T-helper 1 cell treated with Interleukin-12 subunit alpha and Interleukin-12 subunit beta and Interleukin-4 antibody, amounts not matched to agents 30 μg/mL and 1 μg/mL, for 36 hours (primary cell): ENCODE measurements around the gene IFNLR1.
"Not testable (repeated sequence)": the region's sequence is repeated elsewhere in the genome, so short reads cannot be mapped to it uniquely, and the experiment has no call there.

Experiments
- H3K27ac Mint-ChIP-seq: one replicate; pipeline ENCODE4 v1.8.0; 2021; ENCODE audit warnings: mild to moderate bottlenecking, mixed read lengths
- H3K27me3 Mint-ChIP-seq: one replicate; pipeline ENCODE4 v1.8.0; 2021; ENCODE audit warnings: low read depth, mixed read lengths
- H3K36me3 Mint-ChIP-seq: one replicate; pipeline ENCODE4 v1.8.0; 2021; ENCODE audit warnings: low read depth, mixed read lengths
- H3K4me1 Mint-ChIP-seq: one replicate; pipeline ENCODE4 v1.8.0; 2021; ENCODE audit warnings: low read depth, mixed read lengths
- H3K4me3 Mint-ChIP-seq: one replicate; pipeline ENCODE4 v1.8.0; 2021; ENCODE audit warnings: mild to moderate bottlenecking, moderate library complexity, mixed read lengths
- H3K9me3 Mint-ChIP-seq: one replicate; pipeline ENCODE4 v1.8.0; 2021; ENCODE audit warnings: mixed read lengths

IFNLR1 gene

DNA sequence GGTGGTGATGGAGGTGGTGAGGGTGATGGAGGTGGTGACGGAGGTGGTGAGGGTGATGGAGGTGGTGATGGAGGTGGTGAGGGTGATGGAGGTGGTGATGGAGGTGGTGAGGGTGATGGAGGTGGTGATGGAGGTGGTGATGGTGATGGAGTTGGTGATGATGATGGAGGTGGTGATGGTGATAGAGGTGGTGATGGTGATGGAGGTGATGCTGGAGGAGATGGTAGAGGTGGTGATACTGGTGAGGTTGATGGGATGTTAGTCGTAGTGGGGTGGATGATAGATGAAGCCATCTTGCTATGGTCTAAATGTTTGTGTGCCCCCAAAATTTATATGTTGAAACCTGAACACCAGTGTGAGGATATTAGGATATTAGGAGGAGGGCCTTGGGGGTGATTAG lies 25.3 kb upstream of the IFNLR1 start:
- Mint-ChIP-seq H3K4me1 (no peaks in the 10 kb centered on the region), H3K27ac (no peak overlapping the region), H3K9me3 (peaks cover 4% of the 10 kb centered on the region), H3K4me3 (no peak overlapping the region), H3K27me3 (peaks cover 43% of the 10 kb centered on the region), H3K36me3 (no peaks in the 10 kb centered on the region)

DNA sequence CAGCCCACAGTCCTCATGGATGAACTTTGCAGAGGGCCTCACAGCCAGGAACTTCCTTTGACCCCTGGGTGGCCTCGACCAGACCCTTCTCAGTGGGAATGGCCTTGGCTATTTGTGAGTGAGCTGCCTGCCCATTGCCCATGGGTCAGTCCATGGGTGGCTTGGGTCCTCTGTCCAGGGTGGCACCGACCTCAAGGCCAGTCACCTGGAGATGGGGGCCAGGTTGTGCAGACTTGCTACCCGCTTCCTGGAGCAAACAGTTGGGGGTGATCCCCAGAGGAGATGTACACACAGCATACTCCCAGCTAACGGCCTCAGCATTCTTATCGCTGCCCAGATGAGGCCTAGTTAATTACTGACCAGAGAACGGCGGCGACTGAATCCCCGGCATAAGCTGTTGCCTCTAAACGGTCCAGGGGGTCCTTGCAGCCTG lies 23.1 kb upstream of the IFNLR1 start:
- H3K9me3 Mint-ChIP-seq, result peaks cover 4% of the 10 kb centered on the region
- no peak overlapping the region for H3K4me3 Mint-ChIP-seq
- H3K36me3 Mint-ChIP-seq, result no peaks in the 10 kb centered on the region
- H3K27ac Mint-ChIP-seq, result no peak overlapping the region
- no peaks in the 10 kb centered on the region for H3K4me1 Mint-ChIP-seq
- peaks cover 25% of the 10 kb centered on the region for H3K27me3 Mint-ChIP-seq

GRCh38 chr1:24209097-24209496 lies 22.0 kb upstream of the IFNLR1 start:
- Mint-ChIP-seq H3K27me3 (peaks cover 16% of the 10 kb centered on the region), H3K4me3 (no peak overlapping the region), H3K9me3 (peaks cover 4% of the 10 kb centered on the region), H3K27ac (no peak overlapping the region), H3K36me3 (no peaks in the 10 kb centered on the region), H3K4me1 (no peaks in the 10 kb centered on the region)

GRCh38 chr1:24207709-24208108 lies 20.6 kb upstream of the IFNLR1 start:
- Mint-ChIP-seq H3K9me3 (peaks cover 4% of the 10 kb centered on the region), H3K27me3 (peaks cover 9% of the 10 kb centered on the region), H3K36me3 (no peaks in the 10 kb centered on the region), H3K4me3 (no peak overlapping the region), H3K4me1 (no peaks in the 10 kb centered on the region), H3K27ac (no peak overlapping the region)

GRCh38 chr1:24207395-24207687 lies 20.3 kb upstream of the IFNLR1 start:
- H3K9me3 Mint-ChIP-seq, H3K27me3 Mint-ChIP-seq, H3K4me1 Mint-ChIP-seq, H3K27ac Mint-ChIP-seq, H3K36me3 Mint-ChIP-seq, H3K4me3 Mint-ChIP-seq: not testable (repeated sequence)

DNA sequence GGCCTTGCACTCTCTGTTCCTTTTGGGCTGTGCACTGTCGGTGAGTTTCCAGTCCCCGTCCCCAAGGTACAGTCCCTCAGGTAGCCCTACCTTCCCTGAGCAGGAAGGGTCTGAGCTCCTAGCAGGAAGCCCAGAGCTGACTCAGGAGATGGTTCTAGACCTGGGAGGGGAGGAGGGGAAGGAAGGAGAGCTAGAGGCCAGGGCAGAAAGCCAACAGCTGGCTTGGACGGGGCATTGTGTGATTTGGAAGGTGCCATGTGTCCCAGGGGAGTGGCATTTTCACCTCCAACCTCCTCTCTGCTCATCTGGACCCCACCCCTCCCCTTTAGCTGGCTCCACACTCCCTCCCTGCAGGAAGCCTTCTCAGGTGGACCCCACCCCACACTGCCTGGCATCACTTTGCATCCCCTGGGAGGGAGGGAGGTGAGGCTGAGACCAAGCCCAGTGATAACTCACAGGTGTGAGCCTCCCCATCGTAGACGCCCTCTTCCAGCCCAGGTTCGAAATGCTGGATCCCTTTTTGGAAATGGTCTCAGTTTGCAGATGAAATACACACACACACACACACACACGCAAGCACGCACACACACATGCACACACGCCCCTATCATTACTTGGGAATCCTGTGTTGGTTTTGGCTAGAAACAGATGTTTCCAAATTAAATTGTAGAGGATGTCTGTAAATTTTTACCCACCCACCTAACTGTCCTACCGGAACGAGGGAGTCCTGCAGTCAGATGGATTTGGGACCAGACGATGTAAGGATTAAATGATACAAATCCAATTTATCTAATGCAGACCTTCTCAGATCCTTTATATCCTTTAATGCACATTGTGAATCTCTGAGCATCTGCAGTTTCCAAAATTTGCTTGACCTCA lies 19.7 kb upstream of the IFNLR1 start:
- Mint-ChIP-seq H3K27ac (no peak overlapping the region), H3K27me3 (peaks cover 9% of the 10 kb centered on the region), H3K4me3 (no peak overlapping the region), H3K36me3 (no peaks in the 10 kb centered on the region), H3K9me3 (peaks cover 3% of the 10 kb centered on the region), H3K4me1 (no peaks in the 10 kb centered on the region)

- no peak overlapping the region for H3K27ac Mint-ChIP-seq
- H3K4me3 Mint-ChIP-seq, result no peak overlapping the region
- no peaks in the 10 kb centered on the region for H3K9me3 Mint-ChIP-seq
- H3K27me3 Mint-ChIP-seq, result peaks cover 7% of the 10 kb centered on the region
- no peaks in the 10 kb centered on the region for H3K4me1 Mint-ChIP-seq
- H3K36me3 Mint-ChIP-seq, result no peaks in the 10 kb centered on the region
Measured at GRCh38 chr1:24206083-24206464, 19.0 kb upstream of the IFNLR1 start.

DNA sequence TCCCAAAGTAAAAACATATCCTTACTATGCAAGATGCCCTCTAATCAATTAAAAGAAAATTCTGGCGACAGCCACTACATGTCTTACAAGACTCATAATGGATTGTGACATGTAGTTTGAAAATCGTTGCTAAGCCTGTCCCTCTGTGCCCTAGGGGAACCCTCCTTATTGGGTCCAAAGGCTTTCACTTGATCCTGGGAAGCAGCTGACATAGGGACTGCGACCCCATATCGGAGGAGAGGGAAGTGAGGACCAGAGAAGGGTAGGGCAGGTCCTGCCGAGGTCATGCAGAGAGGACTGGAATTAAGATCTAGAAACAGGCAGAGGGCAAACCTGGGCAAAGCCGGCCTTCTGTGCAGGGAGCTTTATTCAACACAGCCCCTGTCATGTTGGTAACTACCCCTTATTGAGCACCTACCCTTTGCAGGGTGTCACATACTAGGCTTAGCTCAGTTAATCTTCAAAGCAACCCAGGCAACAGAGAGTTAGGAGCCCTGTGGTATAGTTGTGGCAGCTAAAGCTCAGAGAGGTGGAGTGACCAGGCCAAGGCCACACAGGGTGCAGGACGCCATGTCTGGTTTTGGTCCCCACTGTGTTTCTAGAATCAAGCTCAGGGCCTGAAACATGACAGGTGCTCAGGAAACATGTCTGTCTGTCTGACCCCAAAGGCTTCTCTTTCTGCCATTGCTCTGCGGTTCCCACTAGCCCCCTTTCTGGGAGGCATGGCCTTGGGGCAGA lies 18.4 kb upstream of the IFNLR1 start:
- H3K27me3 Mint-ChIP-seq, result peaks cover 5% of the 10 kb centered on the region
- no peak overlapping the region for H3K27ac Mint-ChIP-seq
- H3K4me3 Mint-ChIP-seq, result no peak overlapping the region
- H3K4me1 Mint-ChIP-seq, result no peaks in the 10 kb centered on the region
- H3K9me3 Mint-ChIP-seq, result no peaks in the 10 kb centered on the region
- H3K36me3 Mint-ChIP-seq, result no peaks in the 10 kb centered on the region

GRCh38 chr1:24204116-24204515 lies 17.0 kb upstream of the IFNLR1 start:
- Mint-ChIP-seq H3K9me3 (no peaks in the 10 kb centered on the region), H3K27me3 (peaks cover 5% of the 10 kb centered on the region), H3K4me3 (no peak overlapping the region), H3K4me1 (peaks cover 5% of the 10 kb centered on the region), H3K27ac (no peak overlapping the region), H3K36me3 (no peaks in the 10 kb centered on the region)

DNA sequence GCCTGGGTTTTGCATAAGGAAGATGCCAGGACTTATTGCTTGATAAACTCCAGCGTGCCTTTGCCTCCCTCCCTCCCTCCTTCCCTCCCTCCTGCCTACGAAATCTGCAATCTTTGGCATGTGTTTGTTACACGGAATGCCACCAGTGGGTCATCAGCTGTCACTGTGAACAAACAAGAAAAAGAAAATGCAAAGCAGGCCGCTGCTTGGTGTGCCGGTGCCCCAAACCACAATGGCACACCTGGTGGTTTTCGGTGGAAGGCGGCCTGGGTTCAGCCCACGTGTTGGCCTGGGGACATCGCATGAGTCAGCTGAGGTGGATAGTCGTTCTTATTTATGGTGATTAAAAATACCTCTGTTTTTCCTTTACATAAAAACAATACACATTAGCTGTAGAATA lies 16.3 kb upstream of the IFNLR1 start:
- H3K4me3 Mint-ChIP-seq, result no peak overlapping the region
- peaks cover 5% of the 10 kb centered on the region for H3K4me1 Mint-ChIP-seq
- H3K9me3 Mint-ChIP-seq, result no peaks in the 10 kb centered on the region
- peaks cover 5% of the 10 kb centered on the region for H3K27me3 Mint-ChIP-seq
- H3K27ac Mint-ChIP-seq, result no peak overlapping the region
- no peaks in the 10 kb centered on the region for H3K36me3 Mint-ChIP-seq

DNA sequence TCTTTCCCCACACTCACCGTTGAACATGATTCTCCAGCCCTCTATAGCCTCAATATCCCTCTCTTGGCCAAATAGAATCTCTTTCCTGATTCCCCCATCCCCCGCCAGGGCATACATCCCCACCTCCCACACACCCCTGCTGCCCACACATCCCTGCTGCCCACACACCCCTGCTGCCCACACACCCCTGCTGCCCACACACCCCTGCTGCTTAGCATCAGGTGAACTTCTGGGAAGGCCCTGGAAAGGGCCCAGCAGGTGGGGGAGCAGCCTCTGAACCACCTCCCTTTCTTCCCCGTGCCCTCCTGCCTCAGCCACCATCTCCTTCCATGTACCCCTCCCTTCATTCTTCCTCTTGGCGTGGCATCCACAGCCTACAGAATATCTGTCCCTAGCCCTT lies 15.9 kb upstream of the IFNLR1 start:
- H3K4me3 Mint-ChIP-seq, result no peak overlapping the region

GRCh38 chr1:24202556-24202955 lies 15.5 kb upstream of the IFNLR1 start:
- H3K27ac Mint-ChIP-seq, result no peak overlapping the region
- peaks cover 5% of the 10 kb centered on the region for H3K4me1 Mint-ChIP-seq
- H3K36me3 Mint-ChIP-seq, result no peaks in the 10 kb centered on the region
- H3K4me3 Mint-ChIP-seq, result no peak overlapping the region
- H3K9me3 Mint-ChIP-seq, result no peaks in the 10 kb centered on the region
- peaks cover 4% of the 10 kb centered on the region for H3K27me3 Mint-ChIP-seq

More for the DNA sequence above, 15.9 kb upstream of the IFNLR1 start:
- H3K36me3 Mint-ChIP-seq, result no peaks in the 10 kb centered on the region
- H3K27ac Mint-ChIP-seq, result no peak overlapping the region
- H3K9me3 Mint-ChIP-seq, result no peaks in the 10 kb centered on the region
- H3K27me3 Mint-ChIP-seq, result peaks cover 6% of the 10 kb centered on the region
- peaks cover 5% of the 10 kb centered on the region for H3K4me1 Mint-ChIP-seq

- no peaks in the 10 kb centered on the region for H3K36me3 Mint-ChIP-seq
- H3K27me3 Mint-ChIP-seq, result peaks cover 4% of the 10 kb centered on the region
Measured at GRCh38 chr1:24201941-24202440, 14.9 kb upstream of the IFNLR1 start.

DNA sequence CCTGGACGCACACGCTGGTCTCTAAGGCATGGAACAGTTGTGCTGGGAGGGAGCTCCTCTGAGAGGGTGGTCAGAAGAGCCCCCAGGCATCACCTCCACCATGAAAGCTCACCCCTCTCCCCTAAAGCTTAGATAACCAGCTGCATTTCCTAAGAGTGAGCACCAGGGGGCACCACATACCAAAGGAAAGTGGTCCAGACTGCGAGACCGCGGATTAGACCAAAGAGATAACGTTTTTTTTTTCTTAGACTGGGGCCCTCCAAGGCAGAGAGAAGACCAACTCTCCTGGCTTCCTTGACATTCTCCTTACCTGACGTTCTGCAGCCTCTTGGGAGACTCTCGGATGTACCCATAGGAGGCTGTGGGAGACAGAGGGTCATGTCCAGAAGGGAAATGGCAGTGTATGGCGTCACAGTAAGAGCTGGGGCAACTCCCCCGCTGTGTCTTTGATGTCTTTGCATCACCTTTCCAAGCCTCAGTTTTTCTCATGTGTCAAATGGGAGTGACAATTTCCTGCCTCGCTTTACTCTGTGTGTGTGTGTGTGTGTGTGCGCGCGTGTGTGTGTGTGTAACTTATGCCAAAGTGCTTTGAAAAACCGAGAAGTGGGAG lies 12.3 kb upstream of the IFNLR1 start:
- Mint-ChIP-seq H3K27ac (peak overlapping the region; percentile 41), H3K9me3 (no peaks in the 10 kb centered on the region), H3K4me1 (peaks cover 13% of the 10 kb centered on the region), H3K27me3 (peaks cover 4% of the 10 kb centered on the region), H3K4me3 (peak overlapping the region; percentile 53), H3K36me3 (no peaks in the 10 kb centered on the region)

More at GRCh38 chr1:24201941-24202440, 14.9 kb upstream of the IFNLR1 start:
- H3K4me1 Mint-ChIP-seq, result peaks cover 5% of the 10 kb centered on the region
- no peaks in the 10 kb centered on the region for H3K9me3 Mint-ChIP-seq
- H3K27ac Mint-ChIP-seq, result no peak overlapping the region
- no peak overlapping the region for H3K4me3 Mint-ChIP-seq

DNA sequence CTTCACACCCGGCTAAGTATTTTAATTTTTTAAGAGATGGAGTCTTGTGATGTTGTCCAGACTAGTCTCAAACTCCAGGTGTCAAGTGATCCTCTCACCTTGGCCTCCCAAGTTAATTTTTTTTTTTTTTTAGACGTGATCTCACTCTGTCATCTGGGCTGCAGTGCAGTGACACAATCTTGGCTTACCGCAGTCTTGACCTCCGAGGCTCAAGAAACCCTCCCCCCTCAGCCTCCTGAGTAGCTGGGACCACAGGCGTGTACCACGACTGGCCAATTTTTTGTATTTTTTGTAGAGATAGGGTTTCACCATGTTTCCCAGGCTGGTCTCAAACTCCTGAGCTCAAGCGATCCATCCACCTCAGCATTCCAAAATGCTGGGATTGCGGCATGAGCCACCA lies 11.7 kb upstream of the IFNLR1 start:
- Mint-ChIP-seq H3K4me1 (peaks cover 13% of the 10 kb centered on the region), H3K36me3 (no peaks in the 10 kb centered on the region), H3K9me3 (no peaks in the 10 kb centered on the region), H3K27ac (no peak overlapping the region), H3K27me3 (peaks cover 4% of the 10 kb centered on the region), H3K4me3 (no peak overlapping the region)
